Activated T-cell treated with anti-CD3 and anti-CD28 coated beads, Interleukin-2, amount 50 U/mL, for 1 hour (primary cell): Measurements from ENCODE around the gene GARNL3.
A peak's percentile ranks its signal among the peaks of the same experiment; 100 is the strongest.

Source experiments
- DNase-seq: peaks from one replicate; pipeline ENCODE4 v3.0.0-alpha.2; 2020

Gene GARNL3

DNA sequence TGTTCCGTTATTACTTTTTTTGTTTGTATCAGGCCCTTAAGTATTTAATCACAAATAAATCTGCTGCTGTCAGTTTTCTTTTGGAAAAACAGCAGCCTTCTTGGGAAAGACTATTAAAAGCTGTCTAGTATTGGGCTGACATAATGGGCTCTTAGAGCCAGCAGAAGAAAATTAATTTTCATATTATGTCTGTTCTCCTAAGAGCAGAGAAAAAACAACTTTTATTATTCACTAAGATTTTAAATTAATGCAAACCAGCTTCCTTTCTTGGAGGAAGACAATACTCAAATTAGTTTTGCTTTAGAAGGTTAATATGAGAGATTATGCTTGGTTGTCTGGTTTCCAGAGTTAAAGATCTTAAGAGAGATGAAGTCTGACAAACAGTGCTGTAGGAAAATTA lies 30.6 kb upstream of the GARNL3 start:
- DNase-seq = no peak

DNA sequence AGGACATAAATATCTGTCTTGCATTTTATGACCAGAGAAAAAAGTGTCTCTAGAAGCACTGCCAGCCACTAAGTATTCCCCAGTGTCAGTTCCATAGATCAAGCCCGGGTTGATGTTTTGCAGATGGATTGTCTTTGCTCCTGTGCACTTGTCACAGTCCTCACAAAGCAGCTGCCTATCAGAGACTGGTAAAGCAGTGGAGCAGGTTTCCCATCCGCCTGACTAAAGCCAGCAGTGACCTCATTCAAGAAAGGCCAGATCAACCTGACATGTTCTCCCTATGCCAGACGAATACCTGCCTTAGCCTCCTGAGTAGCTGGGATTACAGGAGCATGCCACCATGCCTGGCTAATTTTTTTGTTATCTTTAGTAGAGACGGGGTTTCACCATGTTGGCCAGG lies 26.8 kb upstream of the GARNL3 start:
- DNase-seq = no peak

- DNase-seq = no peak
Measured at GRCh38 chr9:127241354-127241753, 23.2 kb upstream of the GARNL3 start.

GRCh38 chr9:127244609-127245601 lies 19.7 kb upstream of the GARNL3 start:
- DNase-seq = peak; percentile 93

GRCh38 chr9:127245637-127246164 lies 18.9 kb upstream of the GARNL3 start:
- DNase-seq = no peak

DNA sequence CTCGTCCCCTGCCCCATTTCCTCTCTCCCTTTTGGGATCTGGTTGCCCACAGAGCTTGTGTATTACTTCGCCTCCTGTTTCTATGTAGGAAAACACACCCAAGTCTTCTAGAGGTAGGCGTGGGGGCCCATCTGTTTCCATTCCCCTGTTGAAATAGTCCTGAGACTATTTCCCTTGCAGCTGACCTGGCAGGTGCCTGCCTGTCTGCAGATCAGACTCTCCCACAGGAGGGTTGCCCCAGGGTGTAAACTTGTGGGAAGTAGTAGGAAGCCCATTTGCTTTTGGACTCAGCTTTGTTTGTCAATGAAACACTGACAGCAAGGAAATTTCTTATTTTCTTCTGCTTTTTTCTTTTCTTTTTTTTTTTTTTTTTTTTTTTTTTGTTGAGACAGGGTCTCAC lies 16.3 kb upstream of the GARNL3 start:
- no peak for DNase-seq

- no peak for DNase-seq
Measured at GRCh38 chr9:127249877-127250276, 14.7 kb upstream of the GARNL3 start.

- no peak for DNase-seq
Measured at GRCh38 chr9:127250896-127251391, 13.6 kb upstream of the GARNL3 start.

GRCh38 chr9:127252410-127253318 lies 11.9 kb upstream of the GARNL3 start:
- DNase-seq = no peak

GRCh38 chr9:127253446-127253845 lies 11.1 kb upstream of the GARNL3 start:
- DNase-seq = no peak

DNA sequence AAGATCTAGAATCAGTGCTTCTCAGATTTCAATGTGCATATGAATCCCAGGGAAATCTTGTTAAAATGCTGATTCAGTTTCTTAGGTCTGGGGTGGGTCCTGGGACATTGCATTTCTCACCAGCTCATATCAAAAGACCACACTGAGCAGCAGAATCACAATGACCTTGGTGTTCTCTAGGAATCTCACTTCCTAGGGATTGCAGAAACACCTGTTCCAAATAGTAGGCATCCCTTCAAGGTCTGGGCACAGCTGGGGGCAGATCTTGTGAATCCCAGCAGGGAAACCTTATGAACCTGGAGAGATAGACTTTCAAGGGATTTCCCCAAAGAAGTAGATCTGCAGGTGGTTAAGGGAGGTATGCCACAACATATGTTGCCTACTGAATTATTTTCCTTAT lies 8.9 kb upstream of the GARNL3 start:
- no peak for DNase-seq

GRCh38 chr9:127256324-127256723 lies 8.2 kb upstream of the GARNL3 start:
- no peak for DNase-seq

DNA sequence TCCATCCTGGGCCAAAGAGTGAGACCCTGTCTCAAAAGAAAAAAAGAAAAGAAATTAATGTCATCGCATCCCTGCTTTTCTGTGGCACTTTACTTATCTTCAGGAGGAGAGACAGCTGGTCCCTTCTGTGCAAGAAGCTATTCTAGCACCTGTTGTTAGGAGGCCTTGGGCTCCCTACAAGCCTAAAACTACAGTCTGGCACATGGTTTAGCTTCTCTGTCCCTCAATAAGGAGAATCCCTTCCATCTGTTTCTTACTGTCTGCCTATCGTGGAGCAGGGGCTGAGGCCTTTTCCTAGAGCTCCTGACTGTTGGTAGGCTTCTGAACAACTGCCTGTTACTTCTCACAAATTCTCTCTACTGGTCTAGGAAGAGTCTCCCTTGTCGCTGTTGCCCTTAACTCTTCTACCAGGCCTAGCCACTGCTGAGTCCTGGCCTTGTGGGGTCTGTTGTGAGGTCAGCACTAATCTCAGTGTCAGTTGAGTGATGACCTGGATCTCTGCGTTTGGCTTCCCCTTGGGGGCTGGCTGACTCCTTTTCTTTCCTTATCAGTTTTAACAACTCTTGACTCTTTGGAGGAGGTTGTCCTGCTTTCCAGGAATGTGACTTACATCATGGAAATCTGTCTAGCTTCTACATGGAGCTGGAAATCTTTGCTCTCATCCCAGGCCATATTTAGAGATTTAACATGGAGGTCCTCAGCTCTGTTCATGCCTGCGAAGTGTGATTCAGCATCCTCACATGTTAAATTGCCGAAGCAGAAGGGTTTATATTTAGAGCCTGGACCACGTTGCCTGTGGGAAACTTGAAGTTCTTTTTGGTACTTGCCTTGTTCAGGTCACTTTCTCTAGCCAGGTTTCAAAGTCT lies 5.7 kb upstream of the GARNL3 start:
- DNase-seq = no peak

- DNase-seq = no peak
Measured at GRCh38 chr9:127262602-127263001, 2.0 kb upstream of the GARNL3 start.

DNA sequence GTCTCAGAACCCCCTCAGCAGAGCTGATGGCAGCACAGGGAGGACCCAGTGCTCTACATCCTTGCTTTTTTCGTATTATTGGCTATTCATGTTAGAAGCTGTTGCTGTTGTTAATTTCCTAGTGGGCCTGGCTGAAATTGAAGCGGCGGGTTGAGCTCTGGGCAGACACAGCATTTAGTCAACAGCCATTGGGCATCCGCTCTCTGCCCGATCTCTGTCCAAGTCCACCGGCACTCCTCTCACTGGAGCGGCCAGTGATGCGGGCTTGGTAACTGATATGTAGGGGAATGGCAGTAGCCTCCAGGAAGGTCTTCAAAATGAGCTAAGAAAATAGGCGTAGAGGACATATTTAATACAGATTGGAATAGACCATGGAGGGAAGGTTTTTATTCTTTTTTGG lies 1.3 kb upstream of the GARNL3 start:
- no peak for DNase-seq

DNA sequence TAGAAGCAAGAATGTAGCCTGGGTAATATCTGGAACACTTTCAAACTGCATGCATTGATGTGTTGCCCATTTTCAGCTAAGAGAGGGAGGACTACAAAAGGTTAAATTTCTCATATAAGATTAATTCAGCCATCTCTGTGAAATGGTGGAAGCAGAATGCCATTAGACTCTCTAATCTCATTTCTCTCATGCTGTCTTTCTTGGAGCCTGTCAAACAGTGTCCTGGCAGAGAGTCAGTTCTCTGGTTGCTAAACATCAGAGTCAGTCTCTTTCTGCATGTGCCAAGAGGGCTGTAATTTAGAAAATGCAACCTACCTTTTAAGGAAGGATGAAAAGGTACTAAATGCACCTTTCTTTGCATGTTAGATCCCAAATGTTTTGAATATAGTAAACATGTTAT lies 910 bp upstream of the GARNL3 start:
- DNase-seq = no peak

- no peak for DNase-seq
Measured at GRCh38 chr9:127267793-127268525, 3.4 kb downstream of the GARNL3 start.

GRCh38 chr9:127269449-127269848 lies 4.9 kb downstream of the GARNL3 start:
- no peak for DNase-seq

- DNase-seq = no peak
Measured at GRCh38 chr9:127273326-127273725, 8.8 kb downstream of the GARNL3 start.

DNA sequence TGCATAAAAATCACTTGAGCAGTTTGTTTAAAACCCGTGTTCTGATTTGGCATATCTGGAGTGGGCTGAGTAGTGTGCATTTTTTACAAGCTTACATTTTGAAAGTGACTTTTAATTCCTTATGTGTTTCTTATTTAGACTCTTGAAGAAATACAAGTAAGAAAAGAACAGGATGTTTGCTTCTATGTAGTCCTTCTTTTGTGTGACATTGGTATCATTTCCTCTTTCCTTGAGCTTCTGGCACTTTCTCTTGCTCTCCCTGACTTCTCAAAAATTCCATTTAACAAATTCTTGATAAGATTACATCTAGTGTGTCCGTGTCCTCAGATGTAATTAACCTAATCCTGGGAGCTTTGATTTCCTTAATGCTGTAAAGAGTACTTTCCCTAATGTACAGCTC lies 12.5 kb downstream of the GARNL3 start:
- no peak for DNase-seq

- no peak for DNase-seq
Measured at GRCh38 chr9:127277770-127278169, 13.2 kb downstream of the GARNL3 start.

GRCh38 chr9:127278372-127278771 lies 13.8 kb downstream of the GARNL3 start:
- no peak for DNase-seq
